Activated T-helper 1 cell treated with Interleukin-2 at 50 U/mL for 16 hours (primary cell): ENCODE measurements around the gene NRXN3.

ENCODE experiments used
- DNase-seq: peaks from one replicate; pipeline ENCODE4 v3.0.0-alpha.2; 2020; ENCODE audit warnings: low read depth

Gene NRXN3

GRCh38 chr14:78714711-78715110, 544.5 kb downstream of the NRXN3 start:
- no peak for DNase-seq

GRCh38 chr14:78721756-78722480, 551.7 kb downstream of the NRXN3 start:
- DNase-seq = no peak

- DNase-seq = no peak
Observed at GRCh38 chr14:78725086-78725485, 554.9 kb downstream of the NRXN3 start.

GRCh38 chr14:78737116-78737515, 566.9 kb downstream of the NRXN3 start:
- DNase-seq = no peak

GRCh38 chr14:78737601-78738000, 567.4 kb downstream of the NRXN3 start:
- DNase-seq = no peak

DNA sequence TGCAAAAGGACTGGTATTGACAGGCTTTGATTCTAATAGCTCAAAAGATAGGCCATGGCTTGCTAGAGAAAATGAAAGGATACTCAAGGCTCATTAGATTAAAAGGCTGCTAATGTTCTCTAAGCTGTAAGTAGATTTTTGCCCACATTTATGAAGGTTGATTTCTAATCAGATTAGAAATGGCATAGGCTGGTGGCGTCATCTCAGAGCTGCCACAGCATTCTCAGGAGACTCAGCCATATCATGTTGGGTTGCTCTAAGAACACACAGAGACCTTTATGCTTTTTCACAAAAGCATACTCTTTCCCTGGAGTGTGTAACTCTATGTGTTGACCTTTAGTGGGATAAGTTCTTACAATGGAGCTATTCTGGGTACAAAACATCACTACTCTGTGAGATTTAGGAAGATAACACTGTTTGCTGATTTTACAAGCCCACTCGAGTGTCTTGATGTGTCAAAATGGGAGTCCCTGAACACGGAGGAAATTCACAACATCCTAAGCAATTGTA, 576.0 kb downstream of the NRXN3 start:
- no peak for DNase-seq

- no peak for DNase-seq
Observed at GRCh38 chr14:78747813-78748212, 577.6 kb downstream of the NRXN3 start.

GRCh38 chr14:78752518-78753188, 582.5 kb downstream of the NRXN3 start:
- DNase-seq = no peak

DNA sequence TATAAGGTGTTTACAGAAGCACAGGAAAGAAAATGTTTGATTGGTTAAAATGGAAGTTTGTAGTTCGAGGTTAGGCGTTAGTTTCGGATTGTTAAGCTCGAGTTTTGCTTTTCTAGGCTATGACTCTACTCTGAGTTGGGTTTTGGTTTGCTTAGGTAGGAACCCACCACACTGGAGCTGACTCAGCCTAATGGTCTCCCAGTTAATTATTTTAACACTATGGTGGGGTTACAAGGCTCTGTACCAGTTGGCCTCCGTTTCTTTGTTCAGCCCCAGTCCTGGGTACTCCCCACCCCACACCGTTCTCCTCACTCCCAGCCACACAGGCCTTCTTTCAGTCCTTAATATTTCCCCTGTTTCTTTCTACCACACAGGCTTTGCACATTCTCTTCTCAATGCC, 583.9 kb downstream of the NRXN3 start:
- no peak for DNase-seq

DNA sequence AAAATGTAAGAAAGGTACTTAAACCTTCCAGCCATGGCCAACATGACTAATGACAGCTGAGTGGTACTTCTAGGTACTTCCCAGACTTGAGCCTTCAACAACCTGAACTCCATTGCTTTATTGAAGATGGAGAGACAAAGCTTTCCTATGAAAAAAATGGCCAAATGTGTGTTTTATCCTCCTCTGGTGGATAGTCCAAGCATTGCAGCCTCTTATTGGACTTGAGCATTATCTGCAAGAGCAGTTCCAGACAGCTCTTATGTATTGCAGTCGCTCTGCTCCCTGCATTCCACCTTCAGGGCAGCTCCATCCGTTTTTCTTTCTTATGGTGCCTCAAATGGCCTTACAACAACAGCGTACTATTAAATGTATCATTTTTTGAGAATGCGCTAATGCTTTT, 588.2 kb downstream of the NRXN3 start:
- no peak for DNase-seq

DNA sequence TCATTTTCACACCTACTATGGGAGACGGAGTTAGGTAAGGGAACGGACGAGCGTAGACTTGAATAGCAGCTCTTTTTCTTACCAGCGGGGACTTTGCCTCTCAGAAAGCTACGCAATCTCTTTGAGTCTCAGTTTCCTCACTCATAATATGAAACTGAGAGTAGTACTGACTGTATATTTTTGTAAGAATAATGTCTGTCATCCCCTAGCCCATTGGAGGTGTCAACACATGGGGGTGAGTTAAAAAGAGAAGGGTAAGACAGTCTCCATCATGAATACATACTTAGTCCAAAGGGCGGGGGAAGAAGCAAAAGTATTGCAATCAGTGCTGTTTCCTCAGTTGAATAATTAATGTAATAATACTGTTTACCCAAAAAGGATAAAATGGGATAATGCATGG, 592.2 kb downstream of the NRXN3 start:
- no peak for DNase-seq

DNA sequence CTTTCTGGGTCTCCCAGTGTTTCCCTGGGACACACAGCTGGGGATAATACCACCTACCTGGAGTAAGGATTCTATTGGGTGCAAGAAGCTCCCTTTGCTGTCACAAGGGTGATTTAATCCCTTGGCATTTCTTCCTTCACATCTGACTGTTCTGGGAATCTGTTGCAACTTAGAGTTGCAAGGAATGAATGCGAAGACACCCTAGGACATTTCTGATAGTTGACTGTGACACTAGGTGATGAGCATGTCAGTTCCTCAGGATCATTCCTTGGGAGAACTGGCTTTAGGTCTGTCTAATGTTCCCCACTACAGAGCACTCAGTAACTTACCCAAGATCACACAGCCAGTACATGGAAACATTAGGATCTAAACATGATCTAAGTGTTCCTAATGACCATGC, 593.6 kb downstream of the NRXN3 start:
- no peak for DNase-seq

DNA sequence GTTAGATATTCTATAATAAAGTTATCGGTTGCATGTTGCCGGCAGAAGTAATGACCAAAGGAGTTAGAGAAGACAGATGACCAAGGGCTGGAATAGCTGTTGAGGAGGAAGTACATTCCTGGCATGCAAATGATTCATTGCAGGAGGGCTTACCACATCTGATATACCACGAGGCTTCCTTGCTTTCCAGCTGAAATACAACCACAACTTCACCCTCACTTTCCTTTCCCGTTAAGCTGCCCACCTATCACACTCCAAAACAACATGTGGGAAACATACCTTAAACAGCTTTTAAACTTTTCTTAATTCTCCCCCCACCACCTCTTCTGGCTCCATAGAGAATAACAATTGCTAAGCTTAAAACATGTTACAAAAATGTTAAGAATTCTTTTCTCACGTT, 594.1 kb downstream of the NRXN3 start:
- DNase-seq = no peak

DNA sequence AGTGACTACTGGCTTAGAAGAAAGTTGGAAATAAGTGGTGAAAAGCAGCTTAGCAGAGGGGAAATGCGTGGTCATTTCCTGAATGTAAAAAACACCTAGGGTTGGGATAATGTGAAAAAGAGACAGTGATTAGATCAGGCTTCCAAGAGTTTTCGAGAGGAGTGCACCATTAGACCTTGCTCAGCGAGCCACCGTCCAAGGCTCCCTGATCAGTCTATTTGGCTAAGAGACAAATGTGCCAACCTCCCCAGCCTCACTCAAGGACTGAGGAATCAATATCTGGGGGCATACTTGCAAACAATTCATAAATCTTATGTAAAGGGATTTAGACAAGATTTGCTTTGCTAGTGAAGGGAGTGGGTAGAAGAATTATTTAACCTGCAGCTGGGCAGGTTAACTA, 594.5 kb downstream of the NRXN3 start:
- DNase-seq = no peak

- no peak for DNase-seq
Observed at GRCh38 chr14:78767436-78767835, 597.3 kb downstream of the NRXN3 start.

- no peak for DNase-seq
Observed at GRCh38 chr14:78782551-78782950, 612.4 kb downstream of the NRXN3 start.

- DNase-seq = no peak
Observed at GRCh38 chr14:78785265-78785664, 615.1 kb downstream of the NRXN3 start.

DNA sequence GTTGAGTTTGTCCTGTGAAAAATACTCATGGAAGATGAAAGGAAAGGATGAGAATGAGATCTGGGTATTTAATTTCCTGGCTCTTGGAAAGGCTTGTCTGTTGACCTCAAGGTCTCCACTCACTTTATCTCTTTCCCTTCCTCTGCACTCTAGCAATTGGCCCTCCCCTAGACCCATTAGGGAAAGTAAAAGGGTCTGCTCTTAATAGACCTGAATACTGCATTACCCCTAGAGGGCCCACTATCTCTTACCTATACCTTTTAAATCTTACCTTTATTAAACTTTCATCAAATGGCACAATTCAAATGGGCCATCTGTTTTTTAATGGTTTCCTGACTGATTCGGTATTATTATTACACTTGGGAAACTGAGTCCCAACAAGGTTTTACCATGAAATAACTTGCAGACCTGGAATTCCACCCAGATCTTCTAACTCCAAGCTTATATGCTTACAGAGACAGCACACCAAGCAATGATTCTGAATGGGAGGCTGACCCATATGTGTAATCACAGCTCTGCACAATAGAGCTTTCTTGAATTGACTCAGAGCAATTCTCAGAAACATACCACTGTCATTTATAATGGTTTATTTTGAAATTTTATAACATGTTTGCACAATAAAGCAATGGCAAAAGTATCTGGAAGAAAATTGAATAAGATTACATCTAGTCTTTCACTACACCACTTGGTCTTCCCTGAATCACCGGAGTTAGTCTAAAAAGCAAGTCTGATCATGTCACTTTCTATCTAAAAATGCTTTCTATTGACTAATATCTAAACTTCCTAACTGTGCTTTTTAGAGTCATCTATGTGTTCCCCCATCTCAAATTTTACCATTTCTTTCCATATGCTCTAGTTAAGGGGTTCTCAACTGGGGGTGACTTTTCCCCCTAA, 618.5 kb downstream of the NRXN3 start:
- DNase-seq = no peak

GRCh38 chr14:78790271-78790670, 620.1 kb downstream of the NRXN3 start:
- no peak for DNase-seq

DNA sequence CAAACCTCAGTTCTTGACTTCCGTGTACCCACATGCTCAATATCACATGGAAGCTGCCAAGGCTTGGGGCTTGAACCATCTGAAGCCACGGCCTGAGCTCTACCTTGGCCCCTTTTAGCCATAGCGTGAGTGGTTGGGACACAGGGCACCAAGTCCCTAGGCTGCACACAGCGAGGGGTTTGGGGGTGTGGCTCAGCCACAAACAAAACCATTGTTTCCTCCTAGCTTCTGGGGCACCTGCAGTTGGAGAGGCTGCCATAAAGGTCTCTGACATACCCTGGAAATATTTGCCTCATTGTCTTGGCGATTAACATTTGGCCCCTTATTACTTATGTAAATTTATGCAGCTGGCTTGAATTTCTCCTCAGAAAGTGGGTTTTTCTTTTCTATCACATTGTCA, 628.6 kb downstream of the NRXN3 start:
- DNase-seq = no peak

- DNase-seq = no peak
Observed at GRCh38 chr14:78805570-78805969, 635.4 kb downstream of the NRXN3 start.

DNA sequence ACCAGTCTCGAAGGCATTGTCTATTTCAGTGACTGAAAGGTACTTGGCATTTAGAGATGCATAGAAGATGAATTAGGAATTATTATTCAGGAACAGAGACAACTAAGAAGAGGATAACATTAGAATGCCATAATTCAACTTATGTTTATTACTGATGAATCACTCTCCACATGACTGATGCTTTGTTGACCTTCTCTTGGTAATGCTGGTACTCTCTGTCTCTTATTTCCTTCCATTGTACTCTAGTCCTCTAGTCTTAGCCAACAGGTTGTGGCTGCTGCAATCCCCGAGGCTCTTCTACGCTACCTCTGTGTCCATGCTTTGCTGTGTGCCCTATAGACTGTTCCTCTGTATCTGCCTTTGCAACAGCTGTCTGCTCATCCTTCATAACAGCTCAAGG, 652.9 kb downstream of the NRXN3 start:
- no peak for DNase-seq

DNA sequence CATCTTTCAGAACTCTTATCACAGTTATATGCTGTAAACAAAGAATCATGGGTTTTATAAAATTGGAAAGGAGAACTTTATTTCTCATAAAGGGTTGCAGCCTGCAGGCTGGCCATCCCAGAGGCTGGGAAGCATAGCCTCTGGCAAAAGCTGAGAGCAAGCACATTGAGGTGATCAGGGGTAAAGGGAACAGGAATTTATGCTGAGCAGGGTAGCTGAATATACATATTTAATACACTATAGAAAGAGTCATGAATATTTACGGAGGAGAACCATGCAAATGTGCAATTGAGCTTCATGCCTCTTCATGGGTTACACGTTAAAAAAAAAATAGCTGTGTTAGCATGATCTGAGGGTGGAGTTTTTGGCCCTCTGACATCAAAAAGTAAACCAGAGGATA, 653.3 kb downstream of the NRXN3 start:
- no peak for DNase-seq
